ENCODE data around the gene OR6K6. TPM values are rescaled to one million over a fixed set of nuclear protein-coding genes. Genes with fewer than 3 reads are reported as not detected.

The OR6K6 gene
- not detected for total RNA-seq

DNA sequence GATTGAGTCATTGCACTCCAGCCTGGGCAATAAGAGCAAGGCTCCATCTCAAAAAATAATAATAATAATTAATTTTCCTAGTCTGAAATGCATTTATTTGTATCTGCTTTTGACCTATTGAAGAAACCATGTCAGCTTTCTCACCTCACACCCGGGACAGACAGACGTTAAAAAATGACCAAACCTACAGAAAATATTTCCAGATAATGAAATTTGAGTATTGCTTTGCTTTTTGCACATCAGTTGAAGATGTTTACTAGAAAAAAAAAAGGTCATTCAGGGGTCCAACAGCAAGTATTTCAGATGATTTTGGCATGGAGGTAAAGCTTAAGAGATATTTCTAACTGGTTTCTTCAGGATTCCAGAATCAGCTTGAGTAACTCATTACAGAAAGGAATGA, at the start of gene OR6K6:
TSS of gene OR6K6 (plus strand) at position 301 of the 400 bp plus-strand sequence. CDS start 168 bp downstream, outside the sequence.
- no peak within 1 kb of the TSS for H3K27ac Mint-ChIP-seq
- no peaks in the 10 kb centered on the region for H3K9me3 Mint-ChIP-seq
- H3K4me3 Mint-ChIP-seq = no peak within 1 kb of the TSS
- no peak for DNase-seq
- no peaks in the 10 kb centered on the region for H3K4me1 Mint-ChIP-seq
- H3K36me3 Mint-ChIP-seq = no peaks in the 10 kb centered on the region
- H3K27me3 Mint-ChIP-seq = peaks cover 23% of the 10 kb centered on the region

GRCh38 chr1:158706096-158706495, 48.4 kb upstream of the OR6K6 start:
- Mint-ChIP-seq H3K36me3 (no peaks in the 10 kb centered on the region), H3K4me1 (no peaks in the 10 kb centered on the region), H3K4me3 (no peak overlapping the region), H3K9me3 (no peaks in the 10 kb centered on the region), H3K27ac (no peak overlapping the region), H3K27me3 (no peaks in the 10 kb centered on the region)
- no peak for DNase-seq

- Mint-ChIP-seq H3K27me3 (peaks cover 19% of the 10 kb centered on the region), H3K27ac (no peak overlapping the region), H3K4me1 (no peaks in the 10 kb centered on the region), H3K4me3 (no peak overlapping the region), H3K9me3 (no peaks in the 10 kb centered on the region), H3K36me3 (no peaks in the 10 kb centered on the region)
- no peak for DNase-seq
Measured at GRCh38 chr1:158711098-158711497, 43.4 kb upstream of the OR6K6 start.

DNA sequence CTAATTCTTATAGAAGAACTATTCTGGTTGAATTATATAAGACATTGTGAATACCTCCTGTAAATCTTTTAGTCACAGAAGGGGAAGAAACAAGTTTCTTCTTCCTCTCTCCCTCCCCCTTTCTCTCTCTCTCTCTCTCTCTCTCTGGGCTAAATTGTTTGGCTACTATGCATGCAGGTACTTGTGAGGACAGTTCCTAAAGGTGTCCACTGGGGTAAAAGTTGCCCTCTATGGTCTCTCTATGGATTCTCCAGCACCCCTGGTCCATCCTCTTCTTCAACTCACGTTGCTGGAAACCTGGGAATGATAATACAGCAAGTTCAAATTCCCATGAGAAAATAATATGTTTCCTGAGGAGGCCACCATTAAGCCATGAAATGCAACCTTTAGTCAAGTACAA, 39.8 kb upstream of the OR6K6 start:
- Mint-ChIP-seq H3K36me3 (no peaks in the 10 kb centered on the region), H3K4me1 (peaks cover 3% of the 10 kb centered on the region), H3K9me3 (no peaks in the 10 kb centered on the region), H3K27ac (no peak overlapping the region), H3K4me3 (no peak overlapping the region), H3K27me3 (peaks cover 28% of the 10 kb centered on the region)
- no peak for DNase-seq

GRCh38 chr1:158716335-158716734, 38.2 kb upstream of the OR6K6 start:
- Mint-ChIP-seq H3K4me3 (no peak overlapping the region), H3K27me3 (peaks cover 37% of the 10 kb centered on the region)

GRCh38 chr1:158717344-158717743, 37.2 kb upstream of the OR6K6 start:
- H3K4me1 Mint-ChIP-seq = peaks cover 3% of the 10 kb centered on the region
- no peak overlapping the region for H3K4me3 Mint-ChIP-seq
- peaks cover 34% of the 10 kb centered on the region for H3K27me3 Mint-ChIP-seq
- DNase-seq = no peak
- H3K36me3 Mint-ChIP-seq = no peaks in the 10 kb centered on the region
- H3K27ac Mint-ChIP-seq = no peak overlapping the region
- H3K9me3 Mint-ChIP-seq = no peaks in the 10 kb centered on the region

More at GRCh38 chr1:158716335-158716734, 38.2 kb upstream of the OR6K6 start:
- DNase-seq = no peak
- Mint-ChIP-seq H3K36me3 (no peaks in the 10 kb centered on the region), H3K9me3 (no peaks in the 10 kb centered on the region), H3K4me1 (peaks cover 3% of the 10 kb centered on the region), H3K27ac (no peak overlapping the region)

DNA sequence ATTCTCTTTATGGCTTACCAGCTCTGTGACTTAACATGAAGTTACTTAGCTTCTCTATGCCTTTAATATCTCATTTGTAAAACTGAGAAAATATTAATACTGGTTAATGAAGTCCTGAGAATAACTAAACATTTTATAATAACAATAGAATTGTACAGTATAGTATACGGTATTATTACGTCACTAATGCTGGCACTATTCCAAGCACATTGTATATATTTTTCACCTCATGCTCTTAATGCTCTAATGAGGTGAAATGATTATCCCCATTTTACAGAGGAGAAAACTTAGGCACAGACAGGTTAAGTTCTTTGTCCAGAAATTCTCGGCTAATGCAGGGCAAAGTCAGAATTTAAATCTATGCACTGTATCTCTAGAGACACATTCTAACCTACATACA, 34.9 kb upstream of the OR6K6 start:
- DNase-seq = no peak
- peaks cover 36% of the 10 kb centered on the region for H3K27me3 Mint-ChIP-seq
- H3K4me3 Mint-ChIP-seq = no peak overlapping the region
- H3K36me3 Mint-ChIP-seq = no peaks in the 10 kb centered on the region
- H3K4me1 Mint-ChIP-seq = peaks cover 3% of the 10 kb centered on the region
- no peaks in the 10 kb centered on the region for H3K9me3 Mint-ChIP-seq
- H3K27ac Mint-ChIP-seq = no peak overlapping the region

- Mint-ChIP-seq H3K27ac (no peak within 1 kb of the TSS), H3K36me3 (no peaks in the 10 kb centered on the region), H3K9me3 (no peaks in the 10 kb centered on the region), H3K27me3 (peaks cover 35% of the 10 kb centered on the region), H3K4me3 (no peak within 1 kb of the TSS), H3K4me1 (peaks cover 3% of the 10 kb centered on the region)
- DNase-seq = no peak
Measured at GRCh38 chr1:158720620-158721019, 33.9 kb upstream of the OR6K6 start, which contains the start of gene OR6K3. Gene OR6K3, minus strand, starts transcription at chr1:158720720. Its CDS starts 2,605 bp downstream, at chr1:158718115.

GRCh38 chr1:158724442-158724841, 30.1 kb upstream of the OR6K6 start:
- Mint-ChIP-seq H3K27me3 (peaks cover 35% of the 10 kb centered on the region), H3K36me3 (no peaks in the 10 kb centered on the region), H3K27ac (no peak overlapping the region), H3K4me3 (no peak overlapping the region), H3K9me3 (no peaks in the 10 kb centered on the region), H3K4me1 (no peaks in the 10 kb centered on the region)
- DNase-seq = no peak

GRCh38 chr1:158728510-158729225, 25.9 kb upstream of the OR6K6 start:
- H3K9me3 Mint-ChIP-seq = no peaks in the 10 kb centered on the region
- DNase-seq = no peak
- H3K4me3 Mint-ChIP-seq = no peak overlapping the region
- peaks cover 22% of the 10 kb centered on the region for H3K27me3 Mint-ChIP-seq
- no peaks in the 10 kb centered on the region for H3K36me3 Mint-ChIP-seq
- no peak overlapping the region for H3K27ac Mint-ChIP-seq
- H3K4me1 Mint-ChIP-seq = no peaks in the 10 kb centered on the region

GRCh38 chr1:158730453-158730852, 24.1 kb upstream of the OR6K6 start:
- peaks cover 15% of the 10 kb centered on the region for H3K27me3 Mint-ChIP-seq
- H3K27ac Mint-ChIP-seq = no peak overlapping the region
- DNase-seq = no peak
- H3K36me3 Mint-ChIP-seq = no peaks in the 10 kb centered on the region
- H3K4me3 Mint-ChIP-seq = no peak overlapping the region
- no peaks in the 10 kb centered on the region for H3K4me1 Mint-ChIP-seq
- H3K9me3 Mint-ChIP-seq = no peaks in the 10 kb centered on the region

- Mint-ChIP-seq H3K27me3 (peaks cover 8% of the 10 kb centered on the region), H3K27ac (no peak overlapping the region), H3K4me1 (no peaks in the 10 kb centered on the region), H3K4me3 (no peak overlapping the region), H3K9me3 (no peaks in the 10 kb centered on the region), H3K36me3 (no peaks in the 10 kb centered on the region)
- no peak for DNase-seq
Measured at GRCh38 chr1:158731707-158732106, 22.8 kb upstream of the OR6K6 start.

DNA sequence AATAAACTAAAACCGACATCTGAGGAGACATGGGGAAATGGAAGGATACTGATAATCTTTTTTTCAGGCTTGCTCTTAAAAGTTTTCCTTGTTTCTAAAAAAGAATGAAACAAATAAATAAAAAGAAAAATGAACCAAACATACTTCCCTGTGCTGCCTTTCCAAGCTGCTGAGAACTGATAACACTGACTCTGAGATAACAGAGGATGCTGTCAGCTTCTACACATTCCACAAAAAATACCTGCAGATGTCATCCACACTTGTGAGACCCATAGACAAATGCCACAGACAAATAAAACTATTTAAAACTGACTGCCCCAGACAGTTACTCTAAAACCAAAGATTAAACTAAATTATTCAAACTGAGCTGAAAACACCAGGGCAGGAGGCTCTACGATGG, 22.0 kb upstream of the OR6K6 start:
- no peak for DNase-seq
- no peak overlapping the region for H3K27ac Mint-ChIP-seq
- no peaks in the 10 kb centered on the region for H3K36me3 Mint-ChIP-seq
- H3K4me3 Mint-ChIP-seq = no peak overlapping the region
- no peaks in the 10 kb centered on the region for H3K4me1 Mint-ChIP-seq
- no peaks in the 10 kb centered on the region for H3K9me3 Mint-ChIP-seq
- H3K27me3 Mint-ChIP-seq = peaks cover 4% of the 10 kb centered on the region

DNA sequence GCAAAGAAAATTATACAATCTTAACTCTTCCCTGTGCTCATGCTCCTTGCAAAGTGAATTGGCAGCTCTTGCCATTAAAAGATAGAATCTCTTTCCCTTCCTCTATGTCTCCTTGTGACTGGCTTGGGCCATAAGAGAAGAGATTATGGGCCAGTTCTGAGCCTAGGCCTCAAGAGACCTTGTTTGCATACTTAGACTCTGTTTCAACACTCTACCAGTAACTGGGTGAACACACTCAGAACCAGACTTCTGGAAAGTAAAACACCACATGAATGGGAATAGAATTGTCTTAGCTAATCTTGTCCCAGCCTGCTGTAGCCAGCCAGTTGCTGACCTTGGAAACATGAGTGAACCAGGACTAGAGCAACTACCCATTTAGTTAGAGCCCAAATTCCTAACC, 18.7 kb upstream of the OR6K6 start:
- DNase-seq = no peak
- no peak overlapping the region for H3K27ac Mint-ChIP-seq
- no peaks in the 10 kb centered on the region for H3K4me1 Mint-ChIP-seq
- H3K36me3 Mint-ChIP-seq = no peaks in the 10 kb centered on the region
- H3K27me3 Mint-ChIP-seq = peaks cover 4% of the 10 kb centered on the region
- no peaks in the 10 kb centered on the region for H3K9me3 Mint-ChIP-seq
- H3K4me3 Mint-ChIP-seq = no peak overlapping the region

DNA sequence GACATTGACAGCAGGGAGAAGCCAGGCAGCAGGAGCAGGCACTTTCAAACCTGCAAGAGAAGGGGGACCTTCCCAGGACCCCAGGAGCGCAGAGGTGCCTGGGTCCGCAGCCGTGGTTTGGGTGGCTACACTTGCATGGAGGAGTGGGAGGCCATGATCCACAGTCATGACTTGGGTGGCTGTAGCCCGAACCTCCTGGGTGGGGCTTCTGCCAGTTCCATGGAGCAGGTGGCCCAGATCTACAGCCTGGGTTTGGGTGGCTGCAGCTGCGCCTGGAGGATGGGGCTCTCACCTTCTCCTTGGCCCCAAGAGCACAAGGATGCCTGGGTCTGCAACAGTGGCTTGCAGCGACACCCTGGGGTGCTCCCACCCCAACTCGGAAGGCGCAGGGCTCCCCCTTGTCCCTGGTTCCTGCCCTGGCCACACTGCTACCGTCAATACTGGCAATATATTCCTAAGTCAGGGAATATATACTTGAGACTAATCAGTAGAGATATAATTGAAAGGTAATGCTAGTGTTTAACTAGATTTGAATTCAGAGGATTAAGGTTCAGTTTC, 2.3 kb upstream of the OR6K6 start:
- H3K4me3 Mint-ChIP-seq = no peak overlapping the region
- no peaks in the 10 kb centered on the region for H3K4me1 Mint-ChIP-seq
- DNase-seq = no peak
- no peaks in the 10 kb centered on the region for H3K36me3 Mint-ChIP-seq
- peaks cover 17% of the 10 kb centered on the region for H3K27me3 Mint-ChIP-seq
- H3K9me3 Mint-ChIP-seq = no peaks in the 10 kb centered on the region
- H3K27ac Mint-ChIP-seq = no peak overlapping the region

Measured in activated naive CD8-positive, alpha-beta T cell treated with anti-CD3 and anti-CD28 coated beads for 36 hours (primary cell).